ENCODE data around the gene GNB1.

Gene GNB1

DNA sequence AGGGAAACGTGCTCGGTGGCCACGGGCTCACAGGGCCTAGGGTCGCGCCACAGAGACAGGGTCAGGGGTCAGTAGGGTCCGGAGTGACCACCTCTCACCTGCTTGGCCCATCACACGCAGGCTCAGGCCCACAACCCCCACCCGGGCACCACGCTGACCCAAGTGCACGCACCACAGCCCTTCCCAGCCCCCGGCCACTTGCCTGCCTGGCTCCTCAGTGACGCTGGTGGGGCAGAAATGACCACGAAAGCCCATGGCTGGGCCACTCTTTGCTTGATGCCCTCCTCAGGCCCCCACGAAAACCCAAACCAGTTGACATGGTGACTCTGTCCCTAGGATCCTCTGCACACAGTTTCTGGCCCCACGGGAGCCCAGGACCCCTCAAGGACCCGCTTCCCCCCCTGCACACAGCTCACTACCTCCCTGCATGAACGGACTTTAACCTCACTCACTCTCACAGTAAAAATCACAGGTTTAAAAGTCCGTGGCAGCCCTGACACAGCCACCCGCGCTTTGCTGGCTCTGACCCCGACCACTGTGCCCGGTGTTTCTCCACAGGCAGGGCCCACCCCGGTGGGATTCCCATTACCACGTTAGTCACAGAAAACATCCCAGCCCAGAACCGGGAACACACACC is 133.3 kb downstream of the GNB1 start:
- DNase-seq (no peak), ATAC-seq (ENCODE audit: insufficient read depth, low read depth) (no peak)
- Histone ChIP-seq H3K9ac (ENCODE audit: low read depth, low read length) (no peak overlapping the region), H3K4me1 (ENCODE audit: insufficient read depth, low read length) (no peaks in the 10 kb centered on the region), H3K9me3 (ENCODE audit: insufficient read depth, low read length, severe bottlenecking) (no peaks in the 10 kb centered on the region), H3K4me3 (ENCODE audit: low read depth in 1 of 2, low read length in 2 of 2) (no peak overlapping the region), H4K20me1 (ENCODE audit: insufficient read depth, low read length) (peaks cover 45% of the 10 kb centered on the region), H3K79me2 (ENCODE audit: insufficient read depth, low read length) (peaks cover 26% of the 10 kb centered on the region; the same call in 1 of the 2 replicates), H3K36me3 (ENCODE audit: insufficient read depth, low read length) (peaks cover 90% of the 10 kb centered on the region), H3K27ac (ENCODE audit: low read length) (no peak overlapping the region), H3K27me3 (ENCODE audit: insufficient read depth, low read length, poor library complexity) (no peaks in the 10 kb centered on the region), H2AFZ (ENCODE audit: low read depth, low read length) (no peak overlapping the region), H3K4me2 (ENCODE audit: insufficient read depth, low read length) (no peak overlapping the region)
- TF ChIP-seq, protein P1, sequence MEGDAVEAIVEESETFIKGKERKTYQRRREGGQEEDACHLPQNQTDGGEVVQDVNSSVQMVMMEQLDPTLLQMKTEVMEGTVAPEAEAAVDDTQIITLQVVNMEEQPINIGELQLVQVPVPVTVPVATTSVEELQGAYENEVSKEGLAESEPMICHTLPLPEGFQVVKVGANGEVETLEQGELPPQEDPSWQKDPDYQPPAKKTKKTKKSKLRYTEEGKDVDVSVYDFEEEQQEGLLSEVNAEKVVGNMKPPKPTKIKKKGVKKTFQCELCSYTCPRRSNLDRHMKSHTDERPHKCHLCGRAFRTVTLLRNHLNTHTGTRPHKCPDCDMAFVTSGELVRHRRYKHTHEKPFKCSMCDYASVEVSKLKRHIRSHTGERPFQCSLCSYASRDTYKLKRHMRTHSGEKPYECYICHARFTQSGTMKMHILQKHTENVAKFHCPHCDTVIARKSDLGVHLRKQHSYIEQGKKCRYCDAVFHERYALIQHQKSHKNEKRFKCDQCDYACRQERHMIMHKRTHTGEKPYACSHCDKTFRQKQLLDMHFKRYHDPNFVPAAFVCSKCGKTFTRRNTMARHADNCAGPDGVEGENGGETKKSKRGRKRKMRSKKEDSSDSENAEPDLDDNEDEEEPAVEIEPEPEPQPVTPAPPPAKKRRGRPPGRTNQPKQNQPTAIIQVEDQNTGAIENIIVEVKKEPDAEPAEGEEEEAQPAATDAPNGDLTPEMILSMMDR (IDR thresholded peaks at IDR 0.05; ENCODE audit: borderline replicate concordance, extremely low read depth, low read length, poor library complexity, severe bottlenecking), result no peak
- TF ChIP-seq EZH2 (IDR thresholded peaks at IDR 0.05; ENCODE audit: borderline replicate concordance, low read depth, low read length, severe bottlenecking), result no peak

DNA sequence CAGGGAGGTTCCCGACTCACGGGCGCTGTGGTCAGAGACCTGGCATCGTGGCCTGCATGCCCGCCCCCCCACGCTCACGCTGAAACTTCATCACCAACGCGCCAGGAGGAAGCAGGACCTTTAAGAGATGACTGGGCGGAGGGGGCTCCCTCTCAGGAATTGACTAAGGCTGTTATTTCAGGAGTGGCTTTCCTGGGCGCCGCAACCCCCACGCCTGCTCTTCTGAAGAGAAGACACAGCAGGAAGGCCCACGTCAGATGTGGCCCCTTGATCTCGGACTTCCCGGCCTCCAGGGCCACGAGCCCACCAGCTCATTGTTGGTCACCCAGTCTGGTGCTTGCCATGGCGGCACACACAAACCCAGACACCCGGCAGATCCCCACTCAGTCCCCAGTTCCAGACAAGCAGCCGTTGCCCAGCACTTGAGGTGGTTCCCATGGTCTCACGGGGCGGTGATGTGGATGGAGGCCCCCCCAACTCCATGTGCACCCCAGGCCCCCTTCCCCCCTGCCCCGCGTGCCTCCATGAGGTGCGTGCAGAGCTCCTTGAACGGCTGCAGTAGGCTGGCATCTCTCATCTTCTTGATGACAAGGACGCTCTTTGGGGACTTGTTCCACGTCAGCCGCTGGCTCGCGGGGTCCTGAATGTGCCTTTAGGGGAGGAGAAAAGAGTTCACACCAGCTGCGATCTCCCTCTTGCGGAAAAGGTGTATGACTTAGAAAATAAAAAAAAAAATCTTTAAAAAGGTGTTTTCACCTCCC is 134.0 kb downstream of the GNB1 start:
- TF ChIP-seq, protein P1 (IDR thresholded peaks at IDR 0.05; ENCODE audit: borderline replicate concordance, extremely low read depth, low read length, poor library complexity, severe bottlenecking), result no peak
- no peak for TF ChIP-seq EZH2 (IDR thresholded peaks at IDR 0.05; ENCODE audit: borderline replicate concordance, low read depth, low read length, severe bottlenecking)
- H3K27me3 ChIP-seq (ENCODE audit: insufficient read depth, low read length, poor library complexity), result no peaks in the 10 kb centered on the region
- H3K36me3 ChIP-seq (ENCODE audit: insufficient read depth, low read length), result peaks cover 88% of the 10 kb centered on the region
- H3K79me2 ChIP-seq (ENCODE audit: insufficient read depth, low read length), result peaks cover 23% of the 10 kb centered on the region; the same call in 1 of the 2 replicates
- no peak for ATAC-seq (ENCODE audit: insufficient read depth, low read depth)
- H3K27ac ChIP-seq (ENCODE audit: low read length), result no peak overlapping the region
- H4K20me1 ChIP-seq (ENCODE audit: insufficient read depth, low read length), result peaks cover 43% of the 10 kb centered on the region
- H3K9me3 ChIP-seq (ENCODE audit: insufficient read depth, low read length, severe bottlenecking), result no peaks in the 10 kb centered on the region
- H2AFZ ChIP-seq (ENCODE audit: low read depth, low read length), result no peak overlapping the region
- no peaks in the 10 kb centered on the region for H3K4me1 ChIP-seq (ENCODE audit: insufficient read depth, low read length)
- DNase-seq, result no peak
- no peak overlapping the region for H3K4me2 ChIP-seq (ENCODE audit: insufficient read depth, low read length)
- H3K9ac ChIP-seq (ENCODE audit: low read depth, low read length), result no peak overlapping the region
- H3K4me3 ChIP-seq (ENCODE audit: low read depth in 1 of 2, low read length in 2 of 2), result no peak overlapping the region

DNA sequence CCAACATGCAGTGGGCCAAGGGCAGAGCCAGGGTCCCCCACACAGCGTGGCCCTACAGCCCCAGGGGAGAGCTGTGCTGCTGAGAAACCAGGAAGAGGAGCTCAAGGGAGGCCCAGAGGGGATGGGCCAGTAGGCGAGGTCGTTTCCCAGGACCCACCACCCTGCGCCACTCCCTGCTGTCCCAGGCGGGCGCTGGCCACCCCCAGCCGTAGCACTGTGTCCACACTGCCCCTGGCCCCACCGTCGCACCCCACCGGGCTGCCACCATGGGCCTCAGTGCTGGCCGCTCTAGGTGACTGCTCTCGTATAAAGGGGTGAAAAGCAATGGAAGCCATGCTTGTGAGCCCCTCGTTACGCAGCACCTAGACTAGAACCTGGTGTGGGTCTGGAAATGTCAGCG is 135.0 kb downstream of the GNB1 start:
- DNase-seq (no peak), ATAC-seq (ENCODE audit: insufficient read depth, low read depth) (no peak)
- TF ChIP-seq, protein P1 (IDR thresholded peaks at IDR 0.05; ENCODE audit: borderline replicate concordance, extremely low read depth, low read length, poor library complexity, severe bottlenecking), result no peak
- TF ChIP-seq EZH2 (IDR thresholded peaks at IDR 0.05; ENCODE audit: borderline replicate concordance, low read depth, low read length, severe bottlenecking), result no peak
- no peak overlapping the region for H3K4me3 ChIP-seq (ENCODE audit: low read depth in 1 of 2, low read length in 2 of 2)
- H3K27me3 ChIP-seq (ENCODE audit: insufficient read depth, low read length, poor library complexity), result no peaks in the 10 kb centered on the region
- H3K4me1 ChIP-seq (ENCODE audit: insufficient read depth, low read length), result no peaks in the 10 kb centered on the region
- H3K4me2 ChIP-seq (ENCODE audit: insufficient read depth, low read length), result no peak overlapping the region
- H2AFZ ChIP-seq (ENCODE audit: low read depth, low read length), result no peak overlapping the region
- peaks cover 78% of the 10 kb centered on the region for H3K36me3 ChIP-seq (ENCODE audit: insufficient read depth, low read length)
- no peak overlapping the region for H3K9ac ChIP-seq (ENCODE audit: low read depth, low read length)
- no peaks in the 10 kb centered on the region for H3K9me3 ChIP-seq (ENCODE audit: insufficient read depth, low read length, severe bottlenecking)
- H3K79me2 ChIP-seq (ENCODE audit: insufficient read depth, low read length), result peaks cover 19% of the 10 kb centered on the region; the same call in 1 of the 2 replicates
- no peak overlapping the region for H3K27ac ChIP-seq (ENCODE audit: low read length)
- peaks cover 38% of the 10 kb centered on the region for H4K20me1 ChIP-seq (ENCODE audit: insufficient read depth, low read length)

Measured in DND-41 (cell line).